Camera-type eye (tissue), 1 donor: ENCODE results near the gene MESD. TPM values are rescaled to one million over a fixed set of nuclear protein-coding genes. Genes with fewer than 3 reads are reported as not detected.

Experiments used
- total RNA-seq: library from RNA; depleted of rRNA; stranded (reverse); fragments of >200 nt; gene quantifications from one replicate; pipeline ENCODE4 v1.2.3, GENCODE V29; 2014

MESD gene
- total RNA-seq: 31.2 TPM

DNA sequence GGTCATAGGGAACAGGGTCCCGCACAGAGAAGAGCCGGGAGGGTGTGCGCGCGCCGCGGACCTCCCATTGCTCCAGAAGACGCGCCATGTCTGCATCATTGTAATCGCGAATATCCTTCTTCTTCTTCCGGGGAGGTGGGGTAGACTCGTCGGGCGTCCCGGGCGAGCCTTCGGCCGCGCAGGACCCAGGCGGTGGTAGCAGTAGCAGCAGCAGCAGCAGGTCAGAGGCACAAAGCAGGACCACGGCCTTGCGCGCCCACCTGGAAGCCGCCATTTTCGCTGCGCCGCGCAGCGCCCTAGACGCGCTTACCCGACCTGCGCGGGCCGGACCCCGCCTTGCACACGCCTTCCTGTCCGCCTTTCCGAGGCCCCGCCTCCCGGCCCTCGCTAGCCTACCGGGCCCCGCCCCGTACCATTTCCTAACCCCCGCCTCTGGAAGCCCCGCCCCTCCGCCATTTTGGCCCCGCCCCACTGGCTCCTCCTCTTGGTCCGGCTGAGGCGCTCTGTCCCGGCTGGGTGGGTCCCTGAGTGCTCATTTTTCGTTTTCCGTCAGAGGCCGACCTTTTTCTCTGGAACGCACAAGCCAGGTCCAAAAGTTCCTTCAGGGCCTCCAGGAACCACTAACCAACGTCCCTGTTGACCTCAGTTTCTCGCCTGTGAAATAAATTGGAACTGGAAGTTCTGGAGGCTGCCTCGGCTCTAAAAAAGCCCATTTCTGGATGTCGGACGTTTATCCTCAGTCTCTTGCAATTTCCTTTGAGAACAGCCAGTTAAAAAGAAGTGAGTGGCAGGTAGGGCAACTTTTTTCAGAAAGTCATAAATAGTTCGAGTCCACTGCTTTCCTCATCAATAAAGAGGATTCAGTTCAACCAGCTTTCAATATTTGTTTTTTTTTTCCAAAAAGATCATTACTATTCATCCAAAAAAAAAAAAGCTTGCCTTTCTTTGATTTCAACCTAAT lies at the start of gene MESD:
MESD (minus strand) TSS at position 302 of the 961 bp plus-strand sequence; CDS start at position 274, 28 bp downstream.

DNA sequence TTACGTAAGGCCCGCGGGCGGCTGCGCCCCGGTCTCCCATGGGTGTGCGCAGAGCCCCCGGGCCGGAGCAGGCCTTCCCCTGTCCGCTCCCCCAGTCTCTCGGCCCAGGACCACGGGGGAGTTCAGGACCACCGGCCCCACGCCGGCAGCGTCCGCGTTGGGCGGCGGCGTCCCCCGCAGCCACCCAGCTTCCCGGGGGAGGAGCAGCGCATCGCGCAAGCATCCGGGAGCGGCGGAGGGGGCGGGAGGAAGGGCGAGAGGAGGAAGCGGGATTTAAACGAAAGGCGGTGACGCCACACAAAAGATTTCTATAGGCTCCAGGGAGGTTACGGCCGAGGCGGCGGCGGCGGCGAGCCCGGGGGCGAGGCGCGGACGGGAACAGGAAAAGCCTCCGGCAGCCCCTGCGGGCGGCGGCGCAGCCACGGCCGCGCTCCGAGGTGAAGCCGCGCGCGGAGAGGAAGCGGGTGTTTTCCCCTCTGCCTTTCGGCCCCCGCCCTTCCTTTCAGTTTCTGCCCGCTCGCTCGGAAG lies 11.1 kb upstream of the MESD start, which contains the start of gene TLNRD1:
TLNRD1 (plus strand) TSS at position 300 of the 528 bp plus-strand sequence. CDS start 1,349 bp downstream, outside the sequence.

Other genes with a start within 250 kb of the MESD start
- 4.0 TPM for gene CEMIP, start 210.4 kb downstream of the MESD start, total RNA-seq
- gene TLNRD1, start 11.1 kb upstream of the MESD start, total RNA-seq: 12.2 TPM
- gene CFAP161, start 144.5 kb upstream of the MESD start, total RNA-seq: 1.2 TPM
- 7.1 TPM for gene IL16, start 207.1 kb upstream of the MESD start, total RNA-seq